ENCODE data around the gene YBX1.
"Not testable (repeated sequence)": the region's sequence is repeated elsewhere in the genome, so short reads cannot be mapped to it uniquely, and the experiment has no call there.

YBX1 gene

DNA sequence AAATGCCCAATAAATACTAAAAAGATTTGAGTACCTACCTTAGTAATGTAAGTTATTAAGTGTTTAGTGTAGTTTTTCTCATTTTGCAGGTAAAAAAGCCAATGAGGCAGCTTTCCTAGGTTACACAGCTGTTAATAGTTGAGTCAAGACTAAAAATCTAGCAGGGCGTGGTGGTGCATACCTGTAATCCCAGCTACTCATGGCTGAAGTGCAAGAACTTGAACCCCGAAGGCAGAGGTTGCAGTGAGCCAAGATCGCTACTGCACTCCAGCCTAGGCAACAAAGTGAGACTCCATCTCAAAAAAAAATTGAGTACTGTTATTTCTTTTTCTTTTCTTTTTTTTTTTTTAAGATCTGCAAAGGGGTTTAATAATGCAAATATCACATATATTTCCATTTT, 7.7 kb downstream of the YBX1 start:
- H3K27me3 ChIP-seq (ENCODE audit: control insufficient read depth, insufficient read depth, low read length, poor library complexity, severe bottlenecking) = no peaks in the 10 kb centered on the region
- WGBS, 2 experiments = 91% methylated on average over 3 of the region's 3 CpGs
- H3K36me3 ChIP-seq (ENCODE audit: control insufficient read depth, insufficient read depth, low read length) = peaks cover 9% of the 10 kb centered on the region
- no peak overlapping the region for H3K27ac ChIP-seq (ENCODE audit: insufficient read depth, low read depth, low read length, poor library complexity, severe bottlenecking)
- no peak overlapping the region for H3K4me3 ChIP-seq (ENCODE audit: insufficient read depth, low read depth, low read length)
- H3K4me1 ChIP-seq (ENCODE audit: control insufficient read depth, insufficient read depth, low read length) = peaks cover 14% of the 10 kb centered on the region
- H3K9me3 ChIP-seq (ENCODE audit: control insufficient read depth, low read length) = no peaks in the 10 kb centered on the region

DNA sequence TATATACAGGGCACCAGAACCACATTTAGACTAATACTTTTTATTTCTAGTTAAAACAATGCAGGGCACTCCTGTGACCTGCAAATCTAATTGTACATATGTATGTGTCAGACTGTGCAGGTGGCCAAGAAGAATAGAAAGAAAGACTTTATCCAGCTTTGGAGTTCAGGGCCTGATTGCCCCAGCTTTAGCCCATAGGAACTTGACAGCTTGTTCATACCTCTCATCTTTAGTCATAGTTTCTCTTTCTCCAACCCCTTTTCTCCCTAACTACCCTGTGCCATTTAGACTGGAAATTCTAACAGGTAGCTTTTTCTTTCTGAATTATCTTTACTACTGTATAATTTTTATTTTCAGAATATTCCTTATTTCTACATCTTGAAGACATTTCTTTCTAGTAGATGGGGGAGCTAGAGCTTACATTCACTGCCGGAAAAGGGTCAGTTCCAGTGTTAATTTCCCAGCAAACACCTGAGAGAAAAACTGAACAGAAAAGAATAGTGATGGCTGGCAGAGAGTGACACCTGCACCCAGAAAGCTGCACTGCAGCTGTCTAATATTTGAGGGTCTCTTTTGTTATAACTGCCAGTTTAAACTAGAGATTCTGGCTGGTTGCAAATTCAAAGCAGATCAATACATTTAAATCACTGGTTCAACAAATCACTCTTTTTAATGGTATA, 8.4 kb downstream of the YBX1 start:
- no peaks in the 10 kb centered on the region for H3K9me3 ChIP-seq (ENCODE audit: control insufficient read depth, low read length)
- 88% methylated on average over 1 of the region's 1 CpG; no CpG with 5 or more reads in 1 of the 2 experiments for WGBS, 2 experiments
- peaks cover 10% of the 10 kb centered on the region for H3K36me3 ChIP-seq (ENCODE audit: control insufficient read depth, insufficient read depth, low read length)
- no peaks in the 10 kb centered on the region for H3K27me3 ChIP-seq (ENCODE audit: control insufficient read depth, insufficient read depth, low read length, poor library complexity, severe bottlenecking)
- H3K4me3 ChIP-seq (ENCODE audit: insufficient read depth, low read depth, low read length) = no peak overlapping the region
- no peak overlapping the region for H3K27ac ChIP-seq (ENCODE audit: insufficient read depth, low read depth, low read length, poor library complexity, severe bottlenecking)
- H3K4me1 ChIP-seq (ENCODE audit: control insufficient read depth, insufficient read depth, low read length) = peaks cover 14% of the 10 kb centered on the region

DNA sequence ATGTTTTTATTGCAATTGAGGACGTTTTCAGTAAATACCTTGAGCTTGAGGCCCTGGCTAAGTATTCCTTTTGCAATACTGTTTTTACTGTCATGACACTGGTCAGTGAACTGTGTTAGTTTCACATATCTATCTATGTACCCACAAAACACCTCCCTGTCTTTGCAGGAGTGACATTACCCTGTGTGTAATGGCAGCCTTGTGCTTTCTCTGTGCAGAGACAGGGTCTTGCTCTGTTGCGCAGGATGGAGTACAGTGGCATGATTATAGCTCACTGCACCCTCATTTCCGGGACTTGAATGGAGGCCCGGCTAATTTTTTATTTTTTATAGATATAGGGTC, 8.9 kb downstream of the YBX1 start:
- Histone ChIP-seq H3K27ac (ENCODE audit: insufficient read depth, low read depth, low read length, poor library complexity, severe bottlenecking) (no peak overlapping the region), H3K9me3 (ENCODE audit: control insufficient read depth, low read length) (no peaks in the 10 kb centered on the region), H3K4me1 (ENCODE audit: control insufficient read depth, insufficient read depth, low read length) (peaks cover 11% of the 10 kb centered on the region), H3K36me3 (ENCODE audit: control insufficient read depth, insufficient read depth, low read length) (peaks cover 10% of the 10 kb centered on the region), H3K4me3 (ENCODE audit: insufficient read depth, low read depth, low read length) (no peak overlapping the region), H3K27me3 (ENCODE audit: control insufficient read depth, insufficient read depth, low read length, poor library complexity, severe bottlenecking) (no peaks in the 10 kb centered on the region)
- WGBS, 2 experiments = 87 to 95% methylated on average over 4 of the region's 4 CpGs

DNA sequence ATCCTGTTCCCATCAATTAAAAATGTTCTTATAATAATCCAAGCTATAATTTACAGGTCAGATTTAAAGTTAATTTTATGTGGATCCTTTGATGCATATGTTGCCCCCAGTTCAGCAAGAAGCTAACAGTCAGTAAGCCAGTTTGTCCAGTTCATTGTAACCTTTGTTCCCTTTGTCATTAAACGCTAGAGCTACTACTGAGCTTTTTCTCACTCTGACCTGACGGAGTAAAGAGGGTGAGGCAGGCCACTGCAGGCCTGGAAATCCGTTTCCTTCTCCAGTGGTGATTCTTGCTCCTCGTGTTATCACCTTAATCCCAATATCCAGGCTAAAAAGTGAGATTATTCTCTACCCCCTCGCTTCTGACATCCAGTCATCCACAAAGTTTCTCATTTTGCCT, 10.2 kb downstream of the YBX1 start:
- H3K36me3 ChIP-seq (ENCODE audit: control insufficient read depth, insufficient read depth, low read length) = peaks cover 18% of the 10 kb centered on the region
- peak overlapping the region; percentile 6 for H3K27ac ChIP-seq (ENCODE audit: insufficient read depth, low read depth, low read length, poor library complexity, severe bottlenecking)

DNA sequence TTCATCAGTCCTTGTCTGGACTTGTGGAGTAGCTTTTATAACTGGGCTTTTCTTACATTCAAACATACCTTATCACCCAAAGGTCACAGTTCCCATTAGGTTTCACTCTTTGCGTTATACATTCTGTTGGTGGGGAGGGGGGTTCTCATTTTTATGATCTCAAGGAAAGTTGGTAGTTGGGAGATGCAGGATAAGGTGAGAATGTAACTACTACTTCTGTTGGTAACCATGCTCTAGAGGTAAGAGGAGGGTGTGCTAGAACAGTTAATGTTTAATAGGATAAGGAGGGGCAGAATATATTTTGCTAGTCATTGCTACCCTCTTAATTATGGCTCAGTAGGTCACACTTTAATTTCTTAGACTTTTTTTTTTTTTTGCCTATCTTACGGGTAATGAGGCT, 10.7 kb downstream of the YBX1 start:
- Histone ChIP-seq H3K27ac (ENCODE audit: insufficient read depth, low read depth, low read length, poor library complexity, severe bottlenecking) (no peak overlapping the region), H3K27me3 (ENCODE audit: control insufficient read depth, insufficient read depth, low read length, poor library complexity, severe bottlenecking) (no peaks in the 10 kb centered on the region), H3K36me3 (ENCODE audit: control insufficient read depth, insufficient read depth, low read length) (peaks cover 21% of the 10 kb centered on the region), H3K4me3 (ENCODE audit: insufficient read depth, low read depth, low read length) (no peak overlapping the region), H3K9me3 (ENCODE audit: control insufficient read depth, low read length) (no peaks in the 10 kb centered on the region), H3K4me1 (ENCODE audit: control insufficient read depth, insufficient read depth, low read length) (peaks cover 9% of the 10 kb centered on the region)
- WGBS, 2 experiments = 89 to 91% methylated on average over 2 of the region's 2 CpGs

More for the DNA sequence above, 10.2 kb downstream of the YBX1 start:
- Histone ChIP-seq H3K4me3 (ENCODE audit: insufficient read depth, low read depth, low read length) (no peak overlapping the region), H3K4me1 (ENCODE audit: control insufficient read depth, insufficient read depth, low read length) (peaks cover 9% of the 10 kb centered on the region), H3K9me3 (ENCODE audit: control insufficient read depth, low read length) (no peaks in the 10 kb centered on the region), H3K27me3 (ENCODE audit: control insufficient read depth, insufficient read depth, low read length, poor library complexity, severe bottlenecking) (no peaks in the 10 kb centered on the region)
- 30 to 36% methylated on average over 5 of the region's 5 CpGs for WGBS, 2 experiments

DNA sequence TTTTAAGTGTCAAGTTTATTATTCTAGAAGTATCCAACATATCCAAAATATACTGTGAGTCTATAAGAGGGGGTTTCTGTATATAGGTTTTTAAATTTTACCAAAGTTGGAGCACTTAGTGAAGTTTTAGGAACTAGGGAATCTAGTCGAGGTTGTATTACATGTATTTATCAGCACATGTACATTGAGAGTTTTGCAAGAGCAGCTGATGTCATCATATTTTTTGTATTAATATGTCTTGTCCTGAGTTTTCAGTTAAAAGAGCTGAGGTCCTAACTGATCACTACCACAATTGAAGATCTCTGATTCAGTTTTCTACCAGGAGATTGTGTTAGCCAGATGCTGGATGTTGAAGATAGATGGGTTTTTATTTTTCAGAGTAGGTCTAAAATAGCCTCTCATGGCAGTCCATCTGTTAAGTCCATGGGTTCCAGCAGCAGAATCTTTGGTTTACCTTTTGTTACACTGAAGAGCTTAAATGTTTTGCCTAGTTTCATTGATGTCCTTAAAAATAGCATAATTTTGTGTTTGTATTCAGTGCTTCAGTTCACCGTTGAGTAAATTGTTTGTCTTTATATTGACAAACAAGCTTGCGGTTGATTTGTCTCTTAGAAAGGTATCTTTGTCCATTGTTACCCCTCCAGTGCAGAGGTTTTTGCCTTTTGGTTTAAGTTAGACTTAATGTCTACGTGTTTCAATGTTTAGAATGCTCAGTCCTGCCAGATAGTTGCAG, 16.0 kb downstream of the YBX1 start:
- peaks cover 69% of the 10 kb centered on the region for H3K36me3 ChIP-seq (ENCODE audit: control insufficient read depth, insufficient read depth, low read length)
- H3K9me3 ChIP-seq (ENCODE audit: control insufficient read depth, low read length) = no peaks in the 10 kb centered on the region
- H3K27ac ChIP-seq (ENCODE audit: insufficient read depth, low read depth, low read length, poor library complexity, severe bottlenecking) = no peak overlapping the region
- 96 to 99% methylated on average over 4 of the region's 4 CpGs for WGBS, 2 experiments
- no peaks in the 10 kb centered on the region for H3K4me1 ChIP-seq (ENCODE audit: control insufficient read depth, insufficient read depth, low read length)
- no peak overlapping the region for H3K4me3 ChIP-seq (ENCODE audit: insufficient read depth, low read depth, low read length)
- H3K27me3 ChIP-seq (ENCODE audit: control insufficient read depth, insufficient read depth, low read length, poor library complexity, severe bottlenecking) = no peaks in the 10 kb centered on the region

DNA sequence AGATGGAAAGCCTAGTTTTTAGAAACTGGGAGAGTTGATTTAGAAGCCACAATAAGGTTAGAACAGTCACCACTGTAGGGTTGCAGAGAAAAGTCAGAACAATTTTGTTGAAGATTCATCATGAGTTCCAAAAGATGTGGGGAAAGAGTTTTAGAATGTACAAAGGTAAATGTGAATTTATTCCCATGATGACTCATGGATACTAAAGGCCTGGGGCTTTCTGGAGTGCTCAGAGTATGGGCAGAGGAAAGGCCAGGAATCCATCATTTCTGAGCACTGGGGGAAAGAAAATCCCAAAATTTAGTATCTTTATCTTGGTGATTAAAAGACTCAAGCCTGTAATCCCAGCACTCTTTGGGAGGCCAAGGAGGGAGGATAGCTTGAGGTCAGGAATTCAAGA, 17.8 kb downstream of the YBX1 start:
- Histone ChIP-seq H3K27me3 (ENCODE audit: control insufficient read depth, insufficient read depth, low read length, poor library complexity, severe bottlenecking) (no peaks in the 10 kb centered on the region), H3K4me1 (ENCODE audit: control insufficient read depth, insufficient read depth, low read length) (no peaks in the 10 kb centered on the region), H3K27ac (ENCODE audit: insufficient read depth, low read depth, low read length, poor library complexity, severe bottlenecking) (no peak overlapping the region), H3K9me3 (ENCODE audit: control insufficient read depth, low read length) (no peaks in the 10 kb centered on the region), H3K36me3 (ENCODE audit: control insufficient read depth, insufficient read depth, low read length) (peaks cover 70% of the 10 kb centered on the region), H3K4me3 (ENCODE audit: insufficient read depth, low read depth, low read length) (no peak overlapping the region)

DNA sequence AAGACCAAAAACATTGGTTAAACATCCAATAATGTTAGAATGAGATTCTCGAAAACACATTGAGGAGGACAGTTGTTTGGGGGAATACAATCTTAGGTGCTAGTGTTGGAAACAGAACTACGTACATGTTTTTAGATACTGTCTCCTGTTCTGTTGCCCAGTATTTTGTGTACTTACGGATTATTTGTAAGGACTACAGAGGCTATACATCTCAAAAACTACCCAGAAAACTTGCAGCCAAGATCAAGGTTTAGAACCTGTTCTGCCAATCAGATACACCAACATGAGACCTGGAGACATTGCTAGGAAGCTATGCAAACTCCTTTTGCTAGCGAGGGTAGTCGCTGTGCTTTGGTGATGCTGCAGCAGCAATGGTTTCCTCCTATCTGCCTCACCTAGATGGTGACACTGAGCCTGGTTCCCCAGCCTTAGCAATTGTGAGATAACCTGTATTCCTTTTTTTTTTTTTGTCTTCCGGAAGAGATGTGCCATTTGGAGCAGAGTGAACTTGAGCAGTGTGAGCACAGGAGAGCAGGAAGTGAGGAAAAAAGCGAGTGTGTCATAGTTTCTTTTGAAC, 21.8 kb downstream of the YBX1 start:
- Histone ChIP-seq H3K36me3 (ENCODE audit: control insufficient read depth, insufficient read depth, low read length) (peaks cover 69% of the 10 kb centered on the region), H3K27me3 (ENCODE audit: control insufficient read depth, insufficient read depth, low read length, poor library complexity, severe bottlenecking) (no peaks in the 10 kb centered on the region), H3K4me3 (ENCODE audit: insufficient read depth, low read depth, low read length) (no peak overlapping the region), H3K4me1 (ENCODE audit: control insufficient read depth, insufficient read depth, low read length) (no peaks in the 10 kb centered on the region), H3K27ac (ENCODE audit: insufficient read depth, low read depth, low read length, poor library complexity, severe bottlenecking) (no peak overlapping the region), H3K9me3 (ENCODE audit: control insufficient read depth, low read length) (no peaks in the 10 kb centered on the region)
- 94 to 95% methylated on average over 7 of the region's 7 CpGs for WGBS, 2 experiments

DNA sequence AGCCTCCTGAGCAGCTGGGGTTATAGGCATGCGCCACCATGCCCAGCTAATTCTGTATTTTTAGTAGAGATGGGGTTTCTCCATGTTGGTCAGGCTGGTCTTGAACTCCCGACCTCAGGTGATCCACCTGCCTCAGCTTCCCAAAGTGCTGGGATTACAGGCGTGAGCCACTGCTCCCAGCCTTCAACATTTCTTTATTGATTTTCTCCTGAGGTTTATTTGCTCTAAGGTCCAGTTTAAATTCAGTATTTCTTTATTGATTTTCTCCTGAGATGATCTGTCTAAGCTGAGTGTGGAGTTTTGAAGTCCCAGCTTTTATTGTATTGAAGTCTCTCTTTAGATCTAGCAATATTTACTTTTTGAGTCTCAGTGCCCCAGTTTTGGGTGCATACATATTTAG, 30.6 kb downstream of the YBX1 start:
- not testable (repeated sequence) for H3K4me3 ChIP-seq (ENCODE audit: insufficient read depth, low read depth, low read length); H3K4me1 ChIP-seq (ENCODE audit: control insufficient read depth, insufficient read depth, low read length); H3K27ac ChIP-seq (ENCODE audit: insufficient read depth, low read depth, low read length, poor library complexity, severe bottlenecking); H3K36me3 ChIP-seq (ENCODE audit: control insufficient read depth, insufficient read depth, low read length); H3K9me3 ChIP-seq (ENCODE audit: control insufficient read depth, low read length); H3K27me3 ChIP-seq (ENCODE audit: control insufficient read depth, insufficient read depth, low read length, poor library complexity, severe bottlenecking)
- 91 to 98% methylated on average over 2 to 3 of the region's 3 CpGs for WGBS, 2 experiments

DNA sequence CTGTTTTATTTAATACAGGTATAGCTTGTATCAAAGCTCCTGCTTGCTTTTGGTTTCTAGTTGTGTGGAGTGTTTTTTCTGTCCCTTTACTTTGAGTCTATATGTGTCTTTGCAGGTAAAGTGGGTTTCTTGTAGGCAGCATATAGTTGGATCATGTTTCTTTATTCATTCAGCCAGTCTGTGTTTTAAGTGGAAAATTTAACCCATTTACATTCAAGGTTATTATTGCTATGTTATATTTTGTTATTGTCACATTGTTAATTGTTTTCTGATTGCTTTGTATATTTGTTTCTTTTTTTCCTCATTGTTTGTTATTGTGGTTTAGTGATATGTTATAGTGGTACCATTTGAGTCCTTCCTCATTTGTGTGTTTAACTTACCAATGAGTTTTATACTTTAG, 31.1 kb downstream of the YBX1 start:
- Histone ChIP-seq H3K4me3 (ENCODE audit: insufficient read depth, low read depth, low read length) (no peak overlapping the region), H3K9me3 (ENCODE audit: control insufficient read depth, low read length) (no peaks in the 10 kb centered on the region), H3K4me1 (ENCODE audit: control insufficient read depth, insufficient read depth, low read length) (no peaks in the 10 kb centered on the region), H3K36me3 (ENCODE audit: control insufficient read depth, insufficient read depth, low read length) (peaks cover 4% of the 10 kb centered on the region), H3K27ac (ENCODE audit: insufficient read depth, low read depth, low read length, poor library complexity, severe bottlenecking) (no peak overlapping the region), H3K27me3 (ENCODE audit: control insufficient read depth, insufficient read depth, low read length, poor library complexity, severe bottlenecking) (no peaks in the 10 kb centered on the region)
